ENCODE measurements around the gene DCLRE1B.

- TF ChIP-seq, protein P1, sequence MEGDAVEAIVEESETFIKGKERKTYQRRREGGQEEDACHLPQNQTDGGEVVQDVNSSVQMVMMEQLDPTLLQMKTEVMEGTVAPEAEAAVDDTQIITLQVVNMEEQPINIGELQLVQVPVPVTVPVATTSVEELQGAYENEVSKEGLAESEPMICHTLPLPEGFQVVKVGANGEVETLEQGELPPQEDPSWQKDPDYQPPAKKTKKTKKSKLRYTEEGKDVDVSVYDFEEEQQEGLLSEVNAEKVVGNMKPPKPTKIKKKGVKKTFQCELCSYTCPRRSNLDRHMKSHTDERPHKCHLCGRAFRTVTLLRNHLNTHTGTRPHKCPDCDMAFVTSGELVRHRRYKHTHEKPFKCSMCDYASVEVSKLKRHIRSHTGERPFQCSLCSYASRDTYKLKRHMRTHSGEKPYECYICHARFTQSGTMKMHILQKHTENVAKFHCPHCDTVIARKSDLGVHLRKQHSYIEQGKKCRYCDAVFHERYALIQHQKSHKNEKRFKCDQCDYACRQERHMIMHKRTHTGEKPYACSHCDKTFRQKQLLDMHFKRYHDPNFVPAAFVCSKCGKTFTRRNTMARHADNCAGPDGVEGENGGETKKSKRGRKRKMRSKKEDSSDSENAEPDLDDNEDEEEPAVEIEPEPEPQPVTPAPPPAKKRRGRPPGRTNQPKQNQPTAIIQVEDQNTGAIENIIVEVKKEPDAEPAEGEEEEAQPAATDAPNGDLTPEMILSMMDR (IDR thresholded peaks at IDR 0.05; ENCODE audit: poor library complexity), result no peak
- no peak for TF ChIP-seq EZH2 (IDR thresholded peaks at IDR 0.05; ENCODE audit: borderline replicate concordance)
Measured at GRCh38 chr1:113868387-113869083, 36.6 kb upstream of the DCLRE1B start.

Measured in hepatocyte (in vitro differentiated cells).